ENCODE results near the gene THSD7A.

DNA sequence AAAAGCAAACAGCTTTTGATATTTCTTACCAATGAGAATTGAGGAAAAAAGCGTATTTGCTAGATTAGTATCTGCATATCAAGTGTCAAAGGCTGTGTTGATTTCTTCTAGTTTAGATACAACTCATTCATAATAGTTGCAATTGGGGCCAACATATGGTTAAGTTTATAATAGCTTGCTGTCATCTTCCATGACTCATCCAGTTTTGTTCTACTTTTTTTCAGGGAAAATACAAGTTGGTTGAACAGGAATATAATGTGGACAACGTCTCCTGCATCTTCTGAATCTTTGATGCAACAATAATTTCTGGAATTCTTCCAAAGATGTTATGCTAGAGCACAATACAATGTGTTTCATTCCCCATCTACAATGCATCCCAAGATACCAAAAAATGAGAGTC is 182.0 kb downstream of the THSD7A start:
- TF ChIP-seq, protein P1, sequence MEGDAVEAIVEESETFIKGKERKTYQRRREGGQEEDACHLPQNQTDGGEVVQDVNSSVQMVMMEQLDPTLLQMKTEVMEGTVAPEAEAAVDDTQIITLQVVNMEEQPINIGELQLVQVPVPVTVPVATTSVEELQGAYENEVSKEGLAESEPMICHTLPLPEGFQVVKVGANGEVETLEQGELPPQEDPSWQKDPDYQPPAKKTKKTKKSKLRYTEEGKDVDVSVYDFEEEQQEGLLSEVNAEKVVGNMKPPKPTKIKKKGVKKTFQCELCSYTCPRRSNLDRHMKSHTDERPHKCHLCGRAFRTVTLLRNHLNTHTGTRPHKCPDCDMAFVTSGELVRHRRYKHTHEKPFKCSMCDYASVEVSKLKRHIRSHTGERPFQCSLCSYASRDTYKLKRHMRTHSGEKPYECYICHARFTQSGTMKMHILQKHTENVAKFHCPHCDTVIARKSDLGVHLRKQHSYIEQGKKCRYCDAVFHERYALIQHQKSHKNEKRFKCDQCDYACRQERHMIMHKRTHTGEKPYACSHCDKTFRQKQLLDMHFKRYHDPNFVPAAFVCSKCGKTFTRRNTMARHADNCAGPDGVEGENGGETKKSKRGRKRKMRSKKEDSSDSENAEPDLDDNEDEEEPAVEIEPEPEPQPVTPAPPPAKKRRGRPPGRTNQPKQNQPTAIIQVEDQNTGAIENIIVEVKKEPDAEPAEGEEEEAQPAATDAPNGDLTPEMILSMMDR (IDR thresholded peaks at IDR 0.05; ENCODE audit: low read depth, low read length), result no peak
- TF ChIP-seq EZH2phosphoT487 (IDR thresholded peaks at IDR 0.05; ENCODE audit: low read depth), result no peak
